HepG2 (cell line): ENCODE data around the gene CDK15. TPM values are rescaled to one million over a fixed set of nuclear protein-coding genes. Genes with fewer than 3 reads are reported as not detected.

Source experiments
- FOXA1 ChIP-seq, 2 experiments: fragments of 450-650 bp in 1 of 2; sonication (generic) in 1 of 2; formaldehyde crosslinking in 1 of 2; IDR thresholded peaks; 2 replicates each; pipeline versions ENCODE4 v1.4.0 to v1.6.1; 2016 to 2020; ENCODE audit warnings: missing genetic modification reagents in 1 of 2
- GATAD2A ChIP-seq: IDR thresholded peaks from 2 replicates; pipeline ENCODE4 v1.6.1; 2016
- IRF9 ChIP-seq: sonication (generic); formaldehyde crosslinking; IDR thresholded peaks from 2 replicates; pipeline ENCODE4 v1.8.0; 2022; ENCODE audit warnings: missing genetic modification reagents, mild to moderate bottlenecking, borderline replicate concordance
- NCOR1 ChIP-seq: fragments of 200-600 bp; sonication (generic); IDR thresholded peaks from 2 replicates; pipeline ENCODE4 v1.7.0; 2017; ENCODE audit warnings: antibody characterized with exemption, low read length, borderline replicate concordance
- NFATC3 ChIP-seq: sonication (generic); formaldehyde crosslinking; IDR thresholded peaks from 2 replicates; pipeline ENCODE4 v1.5.1; 2020; ENCODE audit warnings: mild to moderate bottlenecking, missing genetic modification reagents
- RARA ChIP-seq: IDR thresholded peaks from 2 replicates; pipeline ENCODE4 v1.6.1; 2016; ENCODE audit warnings: missing genetic modification reagents, missing compliant biosample characterization
- RFX1 ChIP-seq: fragments of 450-650 bp; IDR thresholded peaks from 2 replicates; pipeline ENCODE4 v1.6.1; 2017
- TFE3 ChIP-seq: IDR thresholded peaks from 2 replicates; pipeline ENCODE4 v1.6.1; 2016
- ZBED4 ChIP-seq: sonication (generic); formaldehyde crosslinking; IDR thresholded peaks from 2 replicates; pipeline ENCODE4 v1.4.0; 2020; ENCODE audit warnings: missing genetic modification reagents, borderline replicate concordance
- ZBTB10 ChIP-seq: sonication (generic); formaldehyde crosslinking; IDR thresholded peaks from 2 replicates; pipeline ENCODE4 v1.4.0; 2020; ENCODE audit warnings: missing genetic modification reagents, borderline replicate concordance
- ZIK1 ChIP-seq: sonication (generic); formaldehyde crosslinking; IDR thresholded peaks from 2 replicates; pipeline ENCODE4 v1.5.0; 2020; ENCODE audit warnings: mild to moderate bottlenecking, low read depth, missing genetic modification reagents, borderline replicate concordance
- ZNF10 ChIP-seq: sonication (generic); formaldehyde crosslinking; IDR thresholded peaks from 2 replicates; pipeline ENCODE4 v1.4.0; 2020; ENCODE audit warnings: mild to moderate bottlenecking, low read depth, missing genetic modification reagents, borderline replicate concordance
- ZNF292 ChIP-seq: sonication (generic); formaldehyde crosslinking; IDR thresholded peaks from 2 replicates; pipeline ENCODE4 v1.8.1; 2022; ENCODE audit warnings: mild to moderate bottlenecking, low read depth, missing genetic modification reagents, borderline replicate concordance
- ZNF441 ChIP-seq: sonication (generic); formaldehyde crosslinking; IDR thresholded peaks from 2 replicates; pipeline ENCODE4 v1.7.0; 2021; ENCODE audit warnings: missing genetic modification reagents, borderline replicate concordance
- ZNF619 ChIP-seq: sonication (generic); formaldehyde crosslinking; IDR thresholded peaks from 2 replicates; pipeline ENCODE4 v1.4.0; 2020; ENCODE audit warnings: mild to moderate bottlenecking, missing genetic modification reagents
- ZNF672 ChIP-seq: sonication (generic); formaldehyde crosslinking; IDR thresholded peaks from 2 replicates; pipeline ENCODE4 v1.8.1; 2022; ENCODE audit warnings: missing genetic modification reagents
- ZNF674 ChIP-seq: sonication (generic); formaldehyde crosslinking; IDR thresholded peaks from 2 replicates; pipeline ENCODE4 v1.5.0; 2020; ENCODE audit warnings: low read depth, mild to moderate bottlenecking, missing genetic modification reagents
- ZNF768 ChIP-seq: sonication (generic); formaldehyde crosslinking; IDR thresholded peaks from 2 replicates; pipeline ENCODE4 v1.4.0; 2020; ENCODE audit warnings: missing genetic modification reagents
- ZNF792 ChIP-seq: IDR thresholded peaks from 2 replicates; pipeline ENCODE4 v1.6.1; 2016
- polyA plus RNA-seq, 8 experiments: library from polyadenylated mRNA; depleted of rRNA in 3 of 8; stranded (reverse) in 7 of 8; unstranded in 1 of 8; fragments of >200 nt; fragmentation: Illumina TruSeq in 4 of 8; extraction: Trizol in 4 of 8; gene quantifications; 2 replicates each; pipeline versions ENCODE4 v1.2.1 to v1.2.3, GENCODE V29; 2011 to 2016; ENCODE audit warnings: low read depth in 4 of 8, missing spikeins in 1 of 8, mixed read lengths in 1 of 8; ENCODE audit not compliant: insufficient read depth in 1 of 8
- total RNA-seq, 5 experiments: library from RNA; depleted of rRNA; stranded (reverse); fragments of >200 nt; fragmentation: Illumina TruSeq; extraction: Trizol; gene quantifications; 2 replicates each; pipeline ENCODE4 v1.2.3, GENCODE V29; 2016; ENCODE audit warnings: low read depth in 1 of 5

Gene CDK15
- total and polyA plus RNA-seq, 2 of the 13 experiments (the other 11 are each of a cell fraction or from before 2014, with no cell fraction given) = not detected

GRCh38 chr2:201780674-201781493, 25.5 kb upstream of the CDK15 start, which contains the start of gene ALS2 (continued):
- no peak for TF ChIP-seq ZNF674 (CRISPR knock-in tag)
- peak; percentile 71 for TF ChIP-seq ZNF768 (CRISPR knock-in tag)
- TF ChIP-seq NFATC3 (CRISPR knock-in tag) = no peak
- peak; percentile 56; the same call in 1 of the 2 replicates for TF ChIP-seq GATAD2A (CRISPR knock-in tag)
- peak; percentile 60; the same call in 1 of the 2 replicates for TF ChIP-seq ZNF619 (CRISPR knock-in tag)
- peak; percentile 47; the same call in 1 of the 2 replicates for TF ChIP-seq NCOR1
- TF ChIP-seq ZBED4 = peak; percentile 92; the same call in 1 of the 2 replicates
- peak; percentile 32; the same call in 1 of the 2 replicates for TF ChIP-seq RARA
- peak; percentile 94 for TF ChIP-seq ZNF441 (CRISPR knock-in tag)
- no peak; the same call in 1 of the 2 replicates for TF ChIP-seq ZNF792
- no peak for TF ChIP-seq ZIK1
- no peak for TF ChIP-seq ZNF10
- TF ChIP-seq TFE3 = peak; percentile 85
- peak; percentile 89 for TF ChIP-seq RFX1
- peak; percentile 56; the same call in 1 of the 2 replicates for TF ChIP-seq IRF9 (CRISPR knock-in tag)
- TF ChIP-seq ZNF672 (CRISPR knock-in tag) = no peak
- TF ChIP-seq ZNF292 (CRISPR knock-in tag) = peak; percentile 95
- peak; percentile 56; the same call in 1 of the 2 replicates for TF ChIP-seq ZBTB10 (CRISPR knock-in tag)
- no peak for TF ChIP-seq FOXA1 (IDR thresholded peaks at IDR 0.05)
- TF ChIP-seq FOXA1 (CRISPR knock-in tag; IDR thresholded peaks at IDR 0.05) = peak; percentile 64; the same call in 1 of the 2 replicates
